HCT116 (cell line): Measurements from ENCODE around the gene FGFRL1. TPM values are rescaled to one million over a fixed set of nuclear protein-coding genes. Genes with fewer than 3 reads are reported as not detected.
"Not testable (repeated sequence)": the region's sequence is repeated elsewhere in the genome, so short reads cannot be mapped to it uniquely, and the experiment has no call there.

ENCODE experiments used
- ATAC-seq: fragments of 200-7000 bp; cut with Tn5 transposase; 2 replicates; pipeline ENCODE4 v1.9.1; 2020; ENCODE audit warnings: mild to moderate bottlenecking, moderate library complexity
- BruUV-seq: library from RNA; stranded (reverse); fragments of 400-500 nt; replicated peaks from 2 replicates; lab custom pipeline; 2021; lab: Mats Ljungman, UMichigan
- CTCF ChIA-PET: fragments of 300-600 bp; sonication (Branson Sonifier 250); formaldehyde crosslinking; loops from one replicate; lab custom pipeline; 2021; ENCODE audit warnings: antibody characterized with exemption; lab: Charles Lee
- POLR2A ChIA-PET: fragments of 300-600, 350-600 bp; sonication (Branson Sonifier 250); formaldehyde crosslinking; loops from one replicate; lab custom pipeline; 2021; ENCODE audit warnings: antibody characterized with exemption; lab: Charles Lee
- RAD21 ChIA-PET, 2 experiments: fragments of 300-600 bp; sonication (Branson Sonifier 250); formaldehyde crosslinking; loops; one replicate each; lab custom pipeline; 2023; ENCODE audit warnings: low total read pairs in 2 of 2; ENCODE audit not compliant: uncharacterized antibody in 2 of 2, unreplicated experiment in 2 of 2, low non-redundant PET in 1 of 2; lab: Charles Lee
- DNase-seq: peaks from one replicate; pipeline ENCODE4 v3.0.0-alpha.2; 2010; ENCODE audit warnings: low read depth, low spot score
- H2AFZ ChIP-seq: fragments of 200-600 bp; shearing (Covaris generic), sonication (generic); 2 replicates; pipeline ENCODE4 v1.6.1; 2017; ENCODE audit warnings: low read depth, mixed run types, mixed read lengths, antibody characterized with exemption, low read length; ENCODE audit not compliant: poor library complexity, severe bottlenecking
- H3K27ac ChIP-seq: 2 replicates; pipeline ENCODE4 v1.5.1; 2012; ENCODE audit warnings: low read depth, low read length
- H3K27me3 ChIP-seq: fragments of 200-600 bp; sonication (generic); 2 replicates; pipeline ENCODE4 v1.6.1; 2016; ENCODE audit warnings: mixed run types, low read length, mixed read lengths; ENCODE audit not compliant: insufficient read depth
- H3K36me3 ChIP-seq, 2 experiments: fragments of 200-500 bp in 1 of 2; fragments of 200-600 bp in 1 of 2; sonication (Bioruptor generic) in 1 of 2; sonication (generic) in 1 of 2; 2 replicates each; pipeline versions ENCODE4 v1.5.1 to v1.6.1; 2014 to 2016; ENCODE audit warnings: low read length in 2 of 2, inconsistent platforms in 1 of 2, mixed read lengths in 1 of 2, mixed run types in 1 of 2; ENCODE audit not compliant: insufficient read depth in 2 of 2, control insufficient read depth in 1 of 2
- H3K4me1 ChIP-seq, 2 experiments: fragments of 200-600 bp in 1 of 2; sonication (generic) in 1 of 2; 2 replicates each; pipeline versions ENCODE4 v1.5.1 to v1.6.1; 2012 to 2017; ENCODE audit warnings: low read length in 2 of 2, inconsistent platforms in 1 of 2, mild to moderate bottlenecking in 1 of 2, mixed read lengths in 1 of 2, mixed run types in 1 of 2, moderate library complexity in 1 of 2; ENCODE audit not compliant: insufficient read depth in 2 of 2, control insufficient read depth in 1 of 2
- H3K4me2 ChIP-seq: fragments of 200-600 bp; sonication (generic); 2 replicates; pipeline ENCODE4 v1.6.1; 2017; ENCODE audit warnings: mixed run types, low read length, mixed read lengths
- H3K4me3 ChIP-seq, 2 experiments: fragments of 200-600 bp in 1 of 2; sonication (generic) in 1 of 2; replicated peaks in 1 of 2; 2 replicates each; pipeline ENCODE4 v1.5.1; 2011 to 2016; ENCODE audit warnings: low read length in 2 of 2, control low read depth in 1 of 2, low read depth in 1 of 2, mild to moderate bottlenecking in 1 of 2, mixed read lengths in 1 of 2, mixed run types in 1 of 2
- H3K79me2 ChIP-seq: fragments of 200-600 bp; sonication (generic); 2 replicates; pipeline ENCODE4 v1.6.1; 2017; ENCODE audit warnings: mild to moderate bottlenecking, mixed run types, low read length, moderate library complexity, mixed read lengths; ENCODE audit not compliant: insufficient read depth
- H3K9ac ChIP-seq: fragments of 200-600 bp; sonication (generic); 2 replicates; pipeline ENCODE4 v1.6.1; 2016; ENCODE audit warnings: low read length, mixed read lengths
- H3K9me2 ChIP-seq: fragments of 200-600 bp; sonication (generic), shearing (Covaris generic); 2 replicates; pipeline ENCODE4 v1.6.1; 2017; ENCODE audit warnings: mixed run types, mild to moderate bottlenecking, moderate library complexity; ENCODE audit not compliant: insufficient read depth
- H3K9me3 ChIP-seq, 2 experiments: fragments of 200-500 bp in 1 of 2; fragments of 200-600 bp in 1 of 2; sonication (Bioruptor generic) in 1 of 2; sonication (generic) in 1 of 2; 2 replicates each; pipeline ENCODE4 v1.6.1; 2014 to 2017; ENCODE audit warnings: low read length in 2 of 2, mixed read lengths in 2 of 2, inconsistent platforms in 1 of 2, low read depth in 1 of 2, mild to moderate bottlenecking in 1 of 2, mixed run types in 1 of 2, moderate library complexity in 1 of 2; ENCODE audit not compliant: control insufficient read depth in 1 of 2, insufficient read depth in 1 of 2
- H4K20me1 ChIP-seq: fragments of 200-600 bp; sonication (generic), shearing (Covaris generic); 2 replicates; pipeline ENCODE4 v1.6.1; 2017; ENCODE audit warnings: mixed run types, mild to moderate bottlenecking, moderate library complexity; ENCODE audit not compliant: insufficient read depth
- intact Hi-C: fragments of 100-400 bp; cut with micrococcal nuclease; formaldehyde crosslinking; loops from 2 replicates; pipeline ENCODE4 v1.10.0; 2022
- total RNA-seq: library from RNA; stranded (reverse); gene quantifications from one replicate; pipeline ENCODE4 v1.2.1, GENCODE V29; 2021; ENCODE audit not compliant: unreplicated experiment

FGFRL1 gene
- total RNA-seq, 1 experiment from 2014 or later: 91.1 TPM

GRCh38 chr4:1053891-1054290 is 42.5 kb downstream of the FGFRL1 start:
- H3K9ac ChIP-seq, H3K36me3 ChIP-seq, H4K20me1 ChIP-seq, CTCF ChIA-PET, H3K79me2 ChIP-seq, BruUV-seq, H3K4me1 ChIP-seq, H3K4me2 ChIP-seq, DNase-seq, H3K4me3 ChIP-seq, H2AFZ ChIP-seq, ATAC-seq, H3K9me2 ChIP-seq, RAD21 ChIA-PET, H3K27ac ChIP-seq, H3K9me3 ChIP-seq, POLR2A ChIA-PET, intact Hi-C loops: not testable (repeated sequence)
- H3K27me3 ChIP-seq: peaks cover 15% of the 10 kb centered on the region

GRCh38 chr4:1054696-1055242 is 43.3 kb downstream of the FGFRL1 start:
- ATAC-seq, CTCF ChIA-PET: not testable (repeated sequence)

GRCh38 chr4:1055243-1055701 is 43.8 kb downstream of the FGFRL1 start:
- H3K9ac ChIP-seq, DNase-seq, BruUV-seq, CTCF ChIA-PET, H4K20me1 ChIP-seq, H2AFZ ChIP-seq, H3K9me3 ChIP-seq, H3K4me3 ChIP-seq, H3K79me2 ChIP-seq, intact Hi-C loops, ATAC-seq, H3K27ac ChIP-seq, POLR2A ChIA-PET, RAD21 ChIA-PET, H3K9me2 ChIP-seq, H3K4me1 ChIP-seq, H3K4me2 ChIP-seq, H3K36me3 ChIP-seq: not testable (repeated sequence)
- peaks cover 15% of the 10 kb centered on the region for H3K27me3 ChIP-seq

More at GRCh38 chr4:1054696-1055242, 43.3 kb downstream of the FGFRL1 start:
- H3K9me2 ChIP-seq, H4K20me1 ChIP-seq, H3K36me3 ChIP-seq, POLR2A ChIA-PET, RAD21 ChIA-PET, H3K4me1 ChIP-seq, BruUV-seq, intact Hi-C loops, H3K4me3 ChIP-seq, H3K4me2 ChIP-seq, H3K9ac ChIP-seq, H2AFZ ChIP-seq, H3K79me2 ChIP-seq, DNase-seq, H3K27ac ChIP-seq, H3K9me3 ChIP-seq: not testable (repeated sequence)
- H3K27me3 ChIP-seq: peaks cover 15% of the 10 kb centered on the region
